Measurements from ENCODE around the gene ABCF2.

- TF ChIP-seq CTCF (optimal IDR thresholded peaks at IDR 0.05 in 1 of 3, IDR thresholded peaks at IDR 0.05 in 1 of 3, conservative IDR thresholded peaks at IDR 0.05 in 1 of 3; ENCODE audit: extremely low read depth in 1 of 3, insufficient read depth in 2 of 3, low read length in 3 of 3) (no peak), EZH2 (IDR thresholded peaks at IDR 0.05; ENCODE audit: low read length) (no peak)
Observed at GRCh38 chr7:151173386-151174245, 53.4 kb downstream of the ABCF2 start.

All from keratinocyte (primary cell).